K562 (cell line): ENCODE results near the gene YBX2. TPM values are rescaled to one million over a fixed set of nuclear protein-coding genes. Genes with fewer than 3 reads are reported as not detected.

Experiments used
- ATAC-seq: fragments of 200-7000 bp; cut with Tn5 transposase; 3 replicates; pipeline ENCODE4 v1.9.1; 2020; ENCODE audit warnings: moderate library complexity
- BruUV-seq: library from RNA; stranded (reverse); fragments of 400-500 nt; replicated peaks from 2 replicates; lab custom pipeline; 2021; lab: Mats Ljungman, UMichigan
- CTCF ChIA-PET: fragments of 300-600 bp; formaldehyde crosslinking; extraction: SDS; loops from one replicate; lab custom pipeline; 2021; ENCODE audit warnings: low intra/inter-chr PET ratio; lab: Yijun Ruan, JAX
- POLR2A ChIA-PET: fragments of 300-600, 350-650 bp; sonication (Branson Sonifier 250); formaldehyde crosslinking; extraction: SDS; loops from one replicate; lab custom pipeline; 2021; ENCODE audit warnings: antibody characterized with exemption, inconsistent platforms; lab: Yijun Ruan, JAX
- DNase-seq, 4 experiments: peaks; one replicate each; pipeline versions ENCODE4 v3.0.0 to v3.0.0-alpha.2; 2011 to 2018; ENCODE audit warnings: low spot score in 3 of 4, mixed read lengths in 3 of 4; ENCODE audit errors: extremely low read depth in 1 of 4
- FAIRE-seq: peaks from 2 replicates; lab custom pipeline; 2011; peaks lifted over from hg19 to GRCh38; lab: Jason Lieb, UNC
- H2AFZ ChIP-seq: 2 replicates; pipeline ENCODE4 v1.6.0; 2011; ENCODE audit warnings: low read depth, low read length, control low read depth, inconsistent platforms
- H3K27ac ChIP-seq: fragments of 200-600 bp; 3 replicates; pipeline ENCODE4 v1.8.0; 2011; ENCODE audit warnings: low read depth, mild to moderate bottlenecking, control low read depth, inconsistent platforms, low read length, moderate library complexity, mixed read lengths; ENCODE audit errors: extremely low read depth
- H3K27me3 ChIP-seq, 2 experiments: fragments of 300-600 bp in 1 of 2; 2 replicates in 1 of 2; 3 replicates in 1 of 2; pipeline versions ENCODE4 v1.6.0 to v1.8.0; 2011; ENCODE audit warnings: inconsistent platforms in 2 of 2, low read length in 2 of 2, mild to moderate bottlenecking in 1 of 2, mixed read lengths in 1 of 2, moderate library complexity in 1 of 2; ENCODE audit not compliant: control insufficient read depth in 2 of 2, insufficient read depth in 2 of 2
- H3K36me3 ChIP-seq: fragments of 300-600 bp; 3 replicates; pipeline ENCODE4 v1.8.0; 2011; ENCODE audit warnings: mild to moderate bottlenecking, low read length, inconsistent platforms; ENCODE audit not compliant: control insufficient read depth, insufficient read depth
- H3K4me1 ChIP-seq, 2 experiments: fragments of 200-600 bp in 1 of 2; replicated peaks in 1 of 2; 2 replicates in 1 of 2; 3 replicates in 1 of 2; pipeline versions ENCODE4 v1.5.1 to v1.8.0; 2011; ENCODE audit warnings: inconsistent platforms in 2 of 2, low read length in 2 of 2, mild to moderate bottlenecking in 1 of 2, mixed read lengths in 1 of 2, moderate library complexity in 1 of 2; ENCODE audit not compliant: control insufficient read depth in 2 of 2, insufficient read depth in 2 of 2
- H3K4me2 ChIP-seq: 2 replicates; pipeline ENCODE4 v1.6.1; 2011; ENCODE audit warnings: low read length, control low read depth, inconsistent platforms, mixed read lengths; ENCODE audit not compliant: insufficient read depth
- H3K4me3 ChIP-seq: fragments of 200-600 bp; sonication (generic), shearing (Covaris generic); 2 replicates; pipeline ENCODE4 v1.5.1; 2016; ENCODE audit warnings: control low read depth, inconsistent platforms
- H3K79me2 ChIP-seq: fragments of 200-600 bp; 3 replicates; pipeline ENCODE4 v1.8.0; 2011; ENCODE audit warnings: low read length, inconsistent platforms; ENCODE audit not compliant: control insufficient read depth, insufficient read depth
- H3K9ac ChIP-seq, 2 experiments: 2 replicates each; pipeline versions ENCODE4 v1.6.0 to v1.6.1; 2011; ENCODE audit warnings: low read depth in 2 of 2, low read length in 2 of 2, control low read depth in 1 of 2, inconsistent platforms in 1 of 2, mild to moderate bottlenecking in 1 of 2, mixed read lengths in 1 of 2; ENCODE audit not compliant: insufficient read depth in 1 of 2
- H3K9me1 ChIP-seq: one replicate; pipeline ENCODE4 v1.6.0; 2011; ENCODE audit warnings: inconsistent platforms, mild to moderate bottlenecking, low read length, moderate library complexity; ENCODE audit not compliant: control insufficient read depth, insufficient read depth
- H3K9me3 ChIP-seq: replicated peaks from 2 replicates; pipeline ENCODE4 v1.5.1; 2011; ENCODE audit warnings: low read depth, low read length, inconsistent platforms; ENCODE audit not compliant: control insufficient read depth, insufficient read depth
- H4K20me1 ChIP-seq: replicated peaks from 2 replicates; pipeline ENCODE4 v1.6.1; 2011; ENCODE audit warnings: low read length, inconsistent platforms, mixed read lengths; ENCODE audit not compliant: control insufficient read depth, insufficient read depth
- BRF1 ChIP-seq: IDR thresholded peaks from 3 replicates; pipeline ENCODE4 v1.6.1; 2011; ENCODE audit warnings: borderline replicate concordance, mild to moderate bottlenecking; ENCODE audit not compliant: insufficient read length; ENCODE audit errors: extremely low read depth
- CTBP1 ChIP-seq: fragments of 450-650 bp; IDR thresholded peaks from 2 replicates; pipeline ENCODE4 v1.6.1; 2016; ENCODE audit warnings: borderline replicate concordance
- DEAF1 ChIP-seq: fragments of 450-650 bp; formaldehyde crosslinking; IDR thresholded peaks from 2 replicates; pipeline ENCODE4 v1.4.0; 2020; ENCODE audit warnings: mild to moderate bottlenecking, moderate library complexity
- FOXK1 ChIP-seq: sonication (generic); formaldehyde crosslinking; IDR thresholded peaks from 2 replicates; pipeline ENCODE4 v1.8.0; 2022; ENCODE audit warnings: missing genetic modification reagents, mild to moderate bottlenecking, borderline replicate concordance
- IRF9 ChIP-seq: fragments of 450-650 bp; IDR thresholded peaks from 2 replicates; pipeline ENCODE4 v1.6.1; 2016; ENCODE audit warnings: missing biosample characterization, missing genetic modification characterization
- KDM2B ChIP-seq: fragments of 250-450 bp; sonication (Bioruptor Pico); IDR thresholded peaks from 2 replicates; pipeline ENCODE4 v1.8.0; 2021; ENCODE audit warnings: mild to moderate bottlenecking, moderate library complexity
- NCOR1 ChIP-seq: fragments of 450-650 bp; IDR thresholded peaks from 2 replicates; pipeline ENCODE4 v1.6.1; 2016; ENCODE audit warnings: mild to moderate bottlenecking, moderate library complexity
- TAF7 ChIP-seq: fragments of 450-650 bp; IDR thresholded peaks from 2 replicates; pipeline ENCODE4 v1.6.1; 2016; ENCODE audit warnings: missing genetic modification characterization, missing compliant biosample characterization
- ZBTB7A ChIP-seq: IDR thresholded peaks from 2 replicates; pipeline ENCODE4 v1.6.1; 2011; ENCODE audit warnings: low read depth, mild to moderate bottlenecking, low read length, moderate library complexity, borderline replicate concordance; ENCODE audit not compliant: control insufficient read depth
- ZNF354B ChIP-seq: fragments of 250-450 bp; sonication (Bioruptor Pico); IDR thresholded peaks from 2 replicates; pipeline ENCODE4 v1.4.0; 2020
- ZNF507 ChIP-seq: conservative IDR thresholded peaks from 2 replicates; pipeline ENCODE4 v1.6.1; 2017; ENCODE audit warnings: missing genetic modification characterization, missing compliant biosample characterization
- ZNF561 ChIP-seq: fragments of 450-650 bp; formaldehyde crosslinking; conservative IDR thresholded peaks from 2 replicates; pipeline ENCODE4 v1.4.0; 2020; ENCODE audit warnings: mild to moderate bottlenecking, moderate library complexity
- ZNF778 ChIP-seq: fragments of 450-650 bp; formaldehyde crosslinking; IDR thresholded peaks from 2 replicates; pipeline ENCODE4 v1.4.0; 2020; ENCODE audit warnings: mild to moderate bottlenecking, moderate library complexity
- WGBS: fragments of 100-300 bp; shearing (Covaris generic); methylation state at CpG from one replicate; pipeline ENCODE4 v1.1.6; 2016; ENCODE audit warnings: low coverage, mixed read lengths; ENCODE audit not compliant: insufficient coverage; ENCODE audit errors: missing lambda C conversion rate; 5-methylcytosine and 5-hydroxymethylcytosine counted together
- in situ Hi-C: fragments of 300-500 bp; cut with MboI; formaldehyde crosslinking; loops from 4 replicates; pipeline ENCODE4 v1.15.0; 2018; ENCODE audit warnings: inconsistent platforms, mixed read lengths
- intact Hi-C: fragments of 100-400 bp; cut with micrococcal nuclease; formaldehyde crosslinking; loops from 2 replicates; pipeline ENCODE4 v1.14.2; 2022
- polyA plus RNA-seq, 8 experiments: library from polyadenylated mRNA; depleted of rRNA in 4 of 8; stranded (reverse) in 5 of 8; unstranded in 3 of 8; fragments of >200 nt; fragmentation: Nextera tagmentation in 2 of 8; fragmentation: Illumina TruSeq in 1 of 8; extraction: Ambion mirVana in 2 of 8; extraction: Trizol in 1 of 8; gene quantifications; 2 replicates each; pipeline versions ENCODE4 v1.2.1 to v1.2.3, GENCODE V29; 2011 to 2014; ENCODE audit warnings: inconsistent platforms in 1 of 8, missing spikeins in 1 of 8
- total RNA-seq, 7 experiments: library from RNA; depleted of rRNA in 6 of 7; stranded (reverse); fragments of >200 nt in 6 of 7; fragmentation: Illumina TruSeq in 2 of 7; extraction: Trizol in 2 of 7; gene quantifications; 2 replicates each; pipeline versions ENCODE4 v1.2.1 to v1.2.3, GENCODE V29; 2011 to 2021; ENCODE audit warnings: low replicate concordance in 1 of 7
- TF ChIP-seq, protein P1 (sequence below), 2 experiments: fragments of 450-650 bp; IDR thresholded peaks; 2 replicates each; pipeline ENCODE4 v1.6.1; 2016
- TF ChIP-seq, protein P2 (sequence below), 2 experiments: fragments of 450-650 bp; conservative IDR thresholded peaks; 2 replicates each; pipeline ENCODE4 v1.6.1; 2017; ENCODE audit warnings: mild to moderate bottlenecking in 2 of 2, moderate library complexity in 2 of 2

The YBX2 gene
- total and polyA plus RNA-seq, 9 of the 15 experiments (the other 6 are each of a cell fraction or from before 2014, with no cell fraction given): 0.03 to 0.59 (median 0.27) TPM; not detected in 6

DNA sequence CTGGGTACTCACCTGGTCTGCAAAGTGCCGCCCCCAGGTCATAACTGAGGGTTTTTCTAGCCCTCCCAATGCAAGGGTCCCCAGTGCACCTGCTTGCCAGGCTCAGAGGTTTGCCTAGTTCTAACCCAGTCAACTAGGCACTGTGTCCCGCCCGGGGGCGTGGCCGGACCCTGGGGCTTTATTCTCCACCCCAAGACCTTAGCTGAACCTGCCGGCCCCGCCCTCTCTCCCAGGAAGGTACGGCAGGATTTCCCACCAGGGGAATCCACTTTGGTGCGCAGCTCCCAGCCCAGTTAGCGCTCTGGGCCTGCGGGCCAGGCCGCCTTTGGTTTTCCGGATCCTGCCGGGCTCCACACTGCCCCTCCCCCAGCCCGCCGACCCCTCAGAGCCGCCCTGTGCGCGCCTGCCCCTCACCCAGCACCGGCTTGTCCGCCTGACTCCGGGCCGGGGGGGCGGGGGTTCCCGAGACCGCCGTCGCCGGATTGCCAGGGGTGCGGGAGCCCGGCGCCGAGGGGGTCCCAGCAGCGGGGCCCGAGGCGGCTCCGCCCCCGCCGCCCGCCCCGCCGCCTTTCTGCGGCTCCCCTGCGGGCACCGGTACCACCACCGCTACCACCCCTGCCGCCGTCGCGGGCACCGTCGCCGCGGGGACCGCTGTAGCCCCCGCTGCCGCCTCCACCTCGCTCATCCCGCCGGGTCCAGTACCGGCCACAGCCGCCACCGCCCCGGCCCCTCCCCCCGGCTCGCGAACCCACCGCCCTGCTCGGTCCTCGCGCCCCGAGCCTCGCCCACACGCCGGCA is 424 bp downstream of the YBX2 start (continued):
- TF ChIP-seq IRF9 (tag) (no peak), ZNF778 (CRISPR knock-in tag) (no peak), ZBTB7A (peak; percentile 49; the same call in 1 of the 2 replicates)

DNA sequence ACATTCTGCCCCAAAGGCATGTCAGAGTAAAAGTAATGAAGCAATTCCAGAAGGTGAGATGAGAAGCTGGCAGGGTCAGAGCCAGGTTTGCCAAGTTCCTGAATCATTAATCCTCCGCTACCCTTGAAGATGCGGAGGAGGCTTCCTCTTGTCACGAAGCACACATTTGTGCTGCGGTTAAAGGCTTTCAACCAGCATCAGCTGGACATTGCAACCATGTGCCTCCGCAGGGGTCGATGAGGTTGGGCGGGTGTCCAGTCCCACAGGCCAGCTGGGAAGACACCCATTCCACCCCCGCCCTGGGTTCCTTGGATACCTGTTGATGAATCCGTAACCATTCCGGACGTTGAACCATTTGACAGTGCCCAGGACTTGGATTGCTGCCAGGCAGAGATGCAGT is 1.3 kb downstream of the YBX2 start:
- BruUV-seq: no TSS peak
- FAIRE-seq (no peak), DNase-seq (peak in 2 of 4 experiments; percentile 31 to 40), ATAC-seq (no peak)
- Histone ChIP-seq H2AFZ (no peak overlapping the region), H3K9me3 (no peaks in the 10 kb centered on the region), H3K4me2 (peak overlapping the region; percentile 6; the same call in 1 of the 2 replicates), H4K20me1 (no peaks in the 10 kb centered on the region), H3K36me3 (no peaks in the 10 kb centered on the region), H3K27me3 (no peaks in the 10 kb centered on the region), H3K27ac (no peak overlapping the region), H3K79me2 (no peaks in the 10 kb centered on the region), H3K4me1 (peaks cover 17 to 53% of the 10 kb centered on the region in 2 experiments), H3K9me1 (no peaks in the 10 kb centered on the region), H3K4me3 (no peak overlapping the region), H3K9ac (peak overlapping the region in 1 of 2 experiments; percentile 19; a peak in 1 of 4 replicates)
- WGBS: 11% methylated on average over 7 of the region's 11 CpGs
- ChIA-PET CTCF (no interaction called here), POLR2A (no interaction called here)
- intact Hi-C loops: no loop called here
- in situ Hi-C loops: no loop called here
- TF ChIP-seq DEAF1 (CRISPR knock-in tag) (no peak), NCOR1 (no peak), ZNF561 (no peak), ZNF507 (tag) (no peak), FOXK1 (CRISPR knock-in tag) (no peak), ZNF354B (CRISPR knock-in tag) (no peak), TAF7 (no peak), CTBP1 (0 out of 2 replicates have a peak, but pooled peaks have one; percentile 16), KDM2B (no peak), BRF1 (no peak)
- TF ChIP-seq, protein P1, sequence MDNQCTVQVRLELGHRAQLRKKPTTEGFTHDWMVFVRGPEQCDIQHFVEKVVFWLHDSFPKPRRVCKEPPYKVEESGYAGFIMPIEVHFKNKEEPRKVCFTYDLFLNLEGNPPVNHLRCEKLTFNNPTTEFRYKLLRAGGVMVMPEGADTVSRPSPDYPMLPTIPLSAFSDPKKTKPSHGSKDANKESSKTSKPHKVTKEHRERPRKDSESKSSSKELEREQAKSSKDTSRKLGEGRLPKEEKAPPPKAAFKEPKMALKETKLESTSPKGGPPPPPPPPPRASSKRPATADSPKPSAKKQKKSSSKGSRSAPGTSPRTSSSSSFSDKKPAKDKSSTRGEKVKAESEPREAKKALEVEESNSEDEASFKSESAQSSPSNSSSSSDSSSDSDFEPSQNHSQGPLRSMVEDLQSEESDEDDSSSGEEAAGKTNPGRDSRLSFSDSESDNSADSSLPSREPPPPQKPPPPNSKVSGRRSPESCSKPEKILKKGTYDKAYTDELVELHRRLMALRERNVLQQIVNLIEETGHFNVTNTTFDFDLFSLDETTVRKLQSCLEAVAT (IDR thresholded peaks at IDR 0.05): 0 out of 4 replicates have a peak, but pooled peaks of 1 of the 2 experiments have one; percentile 15
- TF ChIP-seq, protein P2, sequence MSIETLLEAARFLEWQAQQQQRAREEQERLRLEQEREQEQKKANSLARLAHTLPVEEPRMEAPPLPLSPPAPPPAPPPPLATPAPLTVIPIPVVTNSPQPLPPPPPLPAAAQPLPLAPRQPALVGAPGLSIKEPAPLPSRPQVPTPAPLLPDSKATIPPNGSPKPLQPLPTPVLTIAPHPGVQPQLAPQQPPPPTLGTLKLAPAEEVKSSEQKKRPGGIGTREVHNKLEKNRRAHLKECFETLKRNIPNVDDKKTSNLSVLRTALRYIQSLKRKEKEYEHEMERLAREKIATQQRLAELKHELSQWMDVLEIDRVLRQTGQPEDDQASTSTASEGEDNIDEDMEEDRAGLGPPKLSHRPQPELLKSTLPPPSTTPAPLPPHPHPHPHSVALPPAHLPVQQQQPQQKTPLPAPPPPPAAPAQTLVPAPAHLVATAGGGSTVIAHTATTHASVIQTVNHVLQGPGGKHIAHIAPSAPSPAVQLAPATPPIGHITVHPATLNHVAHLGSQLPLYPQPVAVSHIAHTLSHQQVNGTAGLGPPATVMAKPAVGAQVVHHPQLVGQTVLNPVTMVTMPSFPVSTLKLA (conservative IDR thresholded peaks at IDR 0.05): peak in 1 of 2 experiments; percentile 46; a peak in 1 of 4 replicates
